SK-N-SH treated with all-trans-retinoic acid at 6 μM for 48 hours (cell line): ENCODE measurements around the gene ALKBH5.

ENCODE experiments used
- ESRRG ChIP-seq: fragments of 250-450 bp; sonication (Bioruptor Pico); IDR thresholded peaks from 2 replicates; pipeline ENCODE4 v1.6.1; 2021; ENCODE audit warnings: mild to moderate bottlenecking
- PPARA ChIP-seq: fragments of 250-450 bp; sonication (Bioruptor Pico); IDR thresholded peaks from 2 replicates; pipeline ENCODE4 v1.5.0; 2020; ENCODE audit warnings: mild to moderate bottlenecking, borderline replicate concordance
- RARB ChIP-seq: fragments of 250-450 bp; sonication (Bioruptor Pico); IDR thresholded peaks from 2 replicates; pipeline ENCODE4 v1.8.0; 2021; ENCODE audit warnings: mild to moderate bottlenecking, moderate library complexity
- TOX ChIP-seq: fragments of 250-450 bp; sonication (Bioruptor Pico); IDR thresholded peaks from 2 replicates; pipeline ENCODE4 v1.8.0; 2021; ENCODE audit warnings: mild to moderate bottlenecking, moderate library complexity, borderline replicate concordance
- ZC3H10 ChIP-seq: fragments of 250-450 bp; sonication (Bioruptor Pico); IDR thresholded peaks from 2 replicates; pipeline ENCODE4 v1.5.1; 2021; ENCODE audit warnings: mild to moderate bottlenecking, moderate library complexity
- ZNF8 ChIP-seq: fragments of 450-650 bp; formaldehyde crosslinking; IDR thresholded peaks from 2 replicates; pipeline ENCODE4 v1.5.0; 2020; ENCODE audit warnings: mild to moderate bottlenecking, moderate library complexity
- TF ChIP-seq, protein P1 (sequence below): fragments of 250-450 bp; sonication (Bioruptor Pico); IDR thresholded peaks from 2 replicates; pipeline ENCODE4 v1.5.1; 2021; ENCODE audit warnings: mild to moderate bottlenecking, moderate library complexity
- TF ChIP-seq, protein P2 (sequence below): fragments of 250-450 bp; sonication (Bioruptor Pico); IDR thresholded peaks from 2 replicates; pipeline ENCODE4 v1.5.0; 2020; ENCODE audit warnings: mild to moderate bottlenecking, moderate library complexity
- TF ChIP-seq, protein P3 (sequence below): fragments of 250-450 bp; sonication (Bioruptor Pico); IDR thresholded peaks from 2 replicates; pipeline ENCODE4 v1.5.1; 2020; ENCODE audit warnings: low read depth, mild to moderate bottlenecking, moderate library complexity

DNA sequence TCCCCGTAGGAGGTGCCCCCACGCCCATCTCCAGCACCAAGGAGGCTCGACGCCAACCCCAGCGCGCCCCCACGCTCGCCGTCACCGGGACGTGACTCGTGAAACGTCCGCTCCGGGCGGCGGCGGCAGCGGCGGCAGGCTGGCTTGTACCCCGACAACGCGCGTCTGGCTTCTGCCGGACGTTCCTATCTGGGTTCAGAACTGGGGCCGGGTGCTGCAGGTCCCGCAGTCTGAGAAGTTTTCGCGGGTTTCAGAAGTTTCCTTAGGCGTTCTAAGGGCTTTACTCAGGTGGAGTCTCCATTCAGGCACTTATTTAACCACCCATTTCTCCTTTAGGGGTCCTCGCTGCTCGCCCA, 672 bp upstream of the ALKBH5 start:
- TF ChIP-seq, protein P1, sequence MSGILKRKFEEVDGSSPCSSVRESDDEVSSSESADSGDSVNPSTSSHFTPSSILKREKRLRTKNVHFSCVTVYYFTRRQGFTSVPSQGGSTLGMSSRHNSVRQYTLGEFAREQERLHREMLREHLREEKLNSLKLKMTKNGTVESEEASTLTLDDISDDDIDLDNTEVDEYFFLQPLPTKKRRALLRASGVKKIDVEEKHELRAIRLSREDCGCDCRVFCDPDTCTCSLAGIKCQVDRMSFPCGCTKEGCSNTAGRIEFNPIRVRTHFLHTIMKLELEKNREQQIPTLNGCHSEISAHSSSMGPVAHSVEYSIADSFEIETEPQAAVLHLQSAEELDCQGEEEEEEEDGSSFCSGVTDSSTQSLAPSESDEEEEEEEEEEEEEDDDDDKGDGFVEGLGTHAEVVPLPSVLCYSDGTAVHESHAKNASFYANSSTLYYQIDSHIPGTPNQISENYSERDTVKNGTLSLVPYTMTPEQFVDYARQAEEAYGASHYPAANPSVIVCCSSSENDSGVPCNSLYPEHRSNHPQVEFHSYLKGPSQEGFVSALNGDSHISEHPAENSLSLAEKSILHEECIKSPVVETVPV (CRISPR knock-in tag): no peak
- TF ChIP-seq TOX (CRISPR knock-in tag) (no peak), ZNF8 (CRISPR knock-in tag) (no peak), ZC3H10 (CRISPR knock-in tag) (no peak), PPARA (CRISPR knock-in tag) (no peak), ESRRG (CRISPR knock-in tag) (no peak), RARB (CRISPR knock-in tag) (no peak)
- TF ChIP-seq, protein P2, sequence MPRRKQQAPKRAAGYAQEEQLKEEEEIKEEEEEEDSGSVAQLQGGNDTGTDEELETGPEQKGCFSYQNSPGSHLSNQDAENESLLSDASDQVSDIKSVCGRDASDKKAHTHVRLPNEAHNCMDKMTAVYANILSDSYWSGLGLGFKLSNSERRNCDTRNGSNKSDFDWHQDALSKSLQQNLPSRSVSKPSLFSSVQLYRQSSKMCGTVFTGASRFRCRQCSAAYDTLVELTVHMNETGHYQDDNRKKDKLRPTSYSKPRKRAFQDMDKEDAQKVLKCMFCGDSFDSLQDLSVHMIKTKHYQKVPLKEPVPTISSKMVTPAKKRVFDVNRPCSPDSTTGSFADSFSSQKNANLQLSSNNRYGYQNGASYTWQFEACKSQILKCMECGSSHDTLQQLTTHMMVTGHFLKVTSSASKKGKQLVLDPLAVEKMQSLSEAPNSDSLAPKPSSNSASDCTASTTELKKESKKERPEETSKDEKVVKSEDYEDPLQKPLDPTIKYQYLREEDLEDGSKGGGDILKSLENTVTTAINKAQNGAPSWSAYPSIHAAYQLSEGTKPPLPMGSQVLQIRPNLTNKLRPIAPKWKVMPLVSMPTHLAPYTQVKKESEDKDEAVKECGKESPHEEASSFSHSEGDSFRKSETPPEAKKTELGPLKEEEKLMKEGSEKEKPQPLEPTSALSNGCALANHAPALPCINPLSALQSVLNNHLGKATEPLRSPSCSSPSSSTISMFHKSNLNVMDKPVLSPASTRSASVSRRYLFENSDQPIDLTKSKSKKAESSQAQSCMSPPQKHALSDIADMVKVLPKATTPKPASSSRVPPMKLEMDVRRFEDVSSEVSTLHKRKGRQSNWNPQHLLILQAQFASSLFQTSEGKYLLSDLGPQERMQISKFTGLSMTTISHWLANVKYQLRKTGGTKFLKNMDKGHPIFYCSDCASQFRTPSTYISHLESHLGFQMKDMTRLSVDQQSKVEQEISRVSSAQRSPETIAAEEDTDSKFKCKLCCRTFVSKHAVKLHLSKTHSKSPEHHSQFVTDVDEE: no peak
- TF ChIP-seq, protein P3, sequence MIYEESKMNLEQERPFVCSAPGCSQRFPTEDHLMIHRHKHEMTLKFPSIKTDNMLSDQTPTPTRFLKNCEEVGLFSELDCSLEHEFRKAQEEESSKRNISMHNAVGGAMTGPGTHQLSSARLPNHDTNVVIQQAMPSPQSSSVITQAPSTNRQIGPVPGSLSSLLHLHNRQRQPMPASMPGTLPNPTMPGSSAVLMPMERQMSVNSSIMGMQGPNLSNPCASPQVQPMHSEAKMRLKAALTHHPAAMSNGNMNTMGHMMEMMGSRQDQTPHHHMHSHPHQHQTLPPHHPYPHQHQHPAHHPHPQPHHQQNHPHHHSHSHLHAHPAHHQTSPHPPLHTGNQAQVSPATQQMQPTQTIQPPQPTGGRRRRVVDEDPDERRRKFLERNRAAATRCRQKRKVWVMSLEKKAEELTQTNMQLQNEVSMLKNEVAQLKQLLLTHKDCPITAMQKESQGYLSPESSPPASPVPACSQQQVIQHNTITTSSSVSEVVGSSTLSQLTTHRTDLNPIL (CRISPR knock-in tag): no peak
